ENCODE measurements around the gene PIGR. TPM values are rescaled to one million over a fixed set of nuclear protein-coding genes. Genes with fewer than 3 reads are reported as not detected.

PIGR gene
- total RNA-seq, 2 experiments from 2014 or later: not detected

DNA sequence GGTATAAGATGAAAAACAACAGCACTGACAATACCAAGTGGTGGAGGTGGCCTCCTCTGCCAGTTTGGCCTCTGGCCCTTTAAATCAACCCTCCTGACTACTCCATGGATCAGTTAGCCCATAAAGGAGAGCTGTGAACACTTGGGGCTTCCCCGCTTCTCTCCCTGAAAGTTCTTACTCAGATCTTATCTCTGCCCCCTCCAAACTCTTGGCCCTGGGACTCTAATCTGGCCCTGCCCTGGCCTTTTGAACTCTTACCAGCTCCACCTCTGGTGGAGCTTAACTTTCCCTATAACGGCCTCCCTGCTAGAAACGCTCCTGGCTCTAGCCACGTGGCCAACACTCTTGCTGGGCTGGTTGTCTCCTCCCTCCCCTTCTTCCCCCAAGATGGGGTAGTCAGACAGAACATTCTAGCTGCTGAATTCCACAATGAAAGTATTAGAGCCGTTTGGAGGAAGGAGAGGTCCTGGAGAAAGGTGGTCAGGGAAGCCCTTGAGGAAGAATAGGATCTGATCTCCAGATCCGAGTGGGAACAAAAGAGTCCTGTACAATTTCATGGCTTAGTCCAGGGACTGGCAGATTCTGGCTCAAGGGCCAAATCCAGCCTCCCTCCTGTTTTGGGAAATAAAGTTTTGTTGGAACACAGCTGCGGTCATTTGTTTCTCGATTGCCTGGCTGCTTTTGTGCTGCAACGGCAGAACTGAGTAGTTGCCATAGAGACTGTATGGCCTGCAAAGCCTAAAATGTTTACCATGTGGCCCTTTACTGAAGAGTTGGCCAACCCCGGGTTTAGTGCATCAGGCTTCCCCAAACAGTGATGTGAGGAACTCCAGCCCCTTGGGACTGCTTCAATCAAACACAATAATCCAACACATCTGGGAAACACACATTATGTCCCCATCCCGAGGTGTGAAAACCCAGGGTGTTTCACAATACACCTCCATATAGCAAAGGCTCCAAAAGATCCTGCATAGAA is 9.5 kb upstream of the PIGR start:
- Mint-ChIP-seq H3K4me1 (peaks cover 15% of the 10 kb centered on the region), H3K9me3 (no peaks in the 10 kb centered on the region), H3K4me3 (no peak overlapping the region), H3K36me3 (ENCODE audit: low read depth) (no peaks in the 10 kb centered on the region), H3K27ac (no peak overlapping the region), H3K27me3 (no peaks in the 10 kb centered on the region)
- POLR2A ChIA-PET: interaction anchor here (0.9 kb wide), 1 partner anchor 35 kb away, joined by 3 read pairs; no protein-coding TSS in a partner anchor
- DNase-seq: no peak
- CTCF ChIA-PET: interaction anchor here (1.3 kb wide), 1 partner anchor 44 kb away, joined by 5 read pairs; no protein-coding TSS in a partner anchor

DNA sequence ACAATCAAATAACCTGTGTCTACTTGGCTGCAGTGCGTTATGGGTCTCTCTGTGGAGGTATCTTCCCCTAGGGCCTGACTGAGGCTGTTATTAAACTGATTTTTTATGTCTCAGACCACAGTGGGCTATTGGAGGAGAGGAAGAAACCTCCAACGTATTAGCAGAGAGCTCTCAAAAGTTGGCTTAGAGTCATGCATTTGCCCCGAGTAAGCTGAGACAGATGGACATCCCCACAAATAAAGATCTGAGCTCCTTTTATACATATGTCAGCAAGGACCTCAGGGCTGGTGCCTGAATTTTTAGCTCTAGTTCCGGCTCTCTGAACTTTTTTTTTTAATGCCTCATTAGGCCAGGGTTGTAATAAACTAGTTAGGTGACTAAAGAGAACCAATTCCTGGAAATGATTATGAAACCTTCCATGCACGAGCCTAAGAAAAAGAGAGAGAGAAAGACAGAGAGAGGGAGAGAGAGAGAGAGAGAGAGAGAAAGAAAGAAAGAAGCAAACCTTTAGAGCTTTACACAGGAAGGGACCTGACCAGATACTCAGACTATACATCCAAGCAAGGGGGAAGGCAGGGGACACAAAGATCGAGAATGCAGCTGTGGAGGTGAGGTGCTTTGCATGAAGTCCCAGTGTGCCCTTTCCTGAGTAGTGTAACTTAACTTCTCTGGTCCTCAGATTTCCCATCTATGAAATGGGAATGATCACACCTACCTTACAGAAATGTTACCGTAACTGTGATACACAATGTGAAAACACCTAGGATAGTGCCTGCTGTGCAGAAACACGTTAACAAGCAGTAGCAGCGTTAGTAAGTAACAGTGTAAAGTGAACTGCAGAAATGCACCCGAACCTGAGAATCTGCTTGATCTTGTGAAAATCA is 8.4 kb upstream of the PIGR start:
- POLR2A ChIA-PET: interaction anchor here (0.7 to 0.9 kb wide), 3 partner anchors 11 to 33 kb away, joined by 3 read pairs; no protein-coding TSS in a partner anchor
- H3K27ac Mint-ChIP-seq: no peak overlapping the region
- no peak for DNase-seq

GRCh38 chr1:206953626-206954025 is 7.4 kb upstream of the PIGR start:
- Mint-ChIP-seq H3K27me3 (peaks cover 2% of the 10 kb centered on the region), H3K27ac (no peak overlapping the region), H3K4me1 (peaks cover 15% of the 10 kb centered on the region), H3K36me3 (ENCODE audit: low read depth) (no peaks in the 10 kb centered on the region), H3K9me3 (no peaks in the 10 kb centered on the region), H3K4me3 (no peak overlapping the region)
- ChIA-PET CTCF (interaction anchor here (1.1 to 1.3 kb wide), 2 partner anchors 9 to 20 kb away, joined by 5 read pairs; no protein-coding TSS in a partner anchor), POLR2A (no interaction called here)
- no peak for DNase-seq

More for the DNA sequence above, 8.4 kb upstream of the PIGR start:
- Mint-ChIP-seq H3K4me1 (peaks cover 15% of the 10 kb centered on the region), H3K9me3 (no peaks in the 10 kb centered on the region), H3K4me3 (no peak overlapping the region), H3K36me3 (ENCODE audit: low read depth) (no peaks in the 10 kb centered on the region), H3K27me3 (no peaks in the 10 kb centered on the region)
- CTCF ChIA-PET: interaction anchor here (1.1 to 1.3 kb wide), 3 partner anchors 8 to 43 kb away, joined by 5 read pairs; no protein-coding TSS in a partner anchor

- CTCF ChIA-PET: no interaction called here
- Mint-ChIP-seq H3K36me3 (ENCODE audit: low read depth) (no peaks in the 10 kb centered on the region), H3K4me3 (no peak overlapping the region)
These were observed 6.9 kb upstream of the PIGR start for GRCh38 chr1:206953126-206953525.

GRCh38 chr1:206952171-206952570 is 5.9 kb upstream of the PIGR start:
- Mint-ChIP-seq H3K9me3 (no peaks in the 10 kb centered on the region), H3K27ac (no peak overlapping the region), H3K36me3 (ENCODE audit: low read depth) (no peaks in the 10 kb centered on the region), H3K4me3 (no peak overlapping the region), H3K27me3 (peaks cover 2% of the 10 kb centered on the region), H3K4me1 (peaks cover 15% of the 10 kb centered on the region)
- ChIA-PET POLR2A (interaction anchor here (1.1 kb wide), 1 partner anchor 30 kb away, joined by 3 read pairs; the partner anchor contains the start of gene FCMR), CTCF (no interaction called here)
- DNase-seq: no peak

More at GRCh38 chr1:206953126-206953525, 6.9 kb upstream of the PIGR start:
- peaks cover 15% of the 10 kb centered on the region for H3K4me1 Mint-ChIP-seq
- DNase-seq: no peak
- no peak overlapping the region for H3K27ac Mint-ChIP-seq
- POLR2A ChIA-PET: no interaction called here
- peaks cover 2% of the 10 kb centered on the region for H3K27me3 Mint-ChIP-seq
- H3K9me3 Mint-ChIP-seq: no peaks in the 10 kb centered on the region

- POLR2A ChIA-PET: interaction anchor here (1.1 kb wide), 1 partner anchor 30 kb away, joined by 3 read pairs; the partner anchor contains the start of gene FCMR
- CTCF ChIA-PET: interaction anchor here (1.1 kb wide), 1 partner anchor 40 kb away, joined by 3 read pairs; no protein-coding TSS in a partner anchor
These were observed 5.2 kb upstream of the PIGR start for GRCh38 chr1:206951318-206952100.

DNA sequence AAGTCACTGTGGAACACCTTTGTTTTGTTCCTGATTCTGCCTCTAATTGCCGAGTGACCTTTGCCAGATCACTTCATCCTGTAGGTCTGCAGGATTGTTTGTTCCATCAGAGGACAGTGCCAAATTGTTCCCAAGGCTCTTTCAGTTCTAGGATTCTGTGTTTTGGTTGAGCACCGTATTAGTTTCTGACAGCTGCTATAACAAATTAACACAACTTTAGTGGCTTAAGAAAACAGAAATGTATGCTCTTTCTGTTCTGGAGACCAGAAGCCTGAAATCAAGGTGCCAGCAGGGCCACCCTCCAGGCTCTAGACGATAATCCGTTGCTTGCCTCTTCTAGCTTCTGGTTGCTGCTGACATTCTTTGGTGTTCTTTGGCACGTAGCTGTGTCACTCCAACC is 3.4 kb upstream of the PIGR start:
- peaks cover 5% of the 10 kb centered on the region for H3K4me1 Mint-ChIP-seq
- CTCF ChIA-PET: interaction anchor here (1.3 kb wide), 1 partner anchor 18 kb away, joined by 6 read pairs; no protein-coding TSS in a partner anchor
- no peak overlapping the region for H3K27ac Mint-ChIP-seq
- no peak overlapping the region for H3K4me3 Mint-ChIP-seq
- H3K27me3 Mint-ChIP-seq: peaks cover 15% of the 10 kb centered on the region
- no peaks in the 10 kb centered on the region for H3K36me3 Mint-ChIP-seq (ENCODE audit: low read depth)
- DNase-seq: no peak
- POLR2A ChIA-PET: no interaction called here
- no peaks in the 10 kb centered on the region for H3K9me3 Mint-ChIP-seq

More at GRCh38 chr1:206951318-206952100, 5.2 kb upstream of the PIGR start:
- no peak for DNase-seq
- Mint-ChIP-seq H3K4me1 (peaks cover 15% of the 10 kb centered on the region), H3K27ac (no peak overlapping the region), H3K4me3 (no peak overlapping the region), H3K36me3 (ENCODE audit: low read depth) (no peaks in the 10 kb centered on the region), H3K9me3 (no peaks in the 10 kb centered on the region), H3K27me3 (peaks cover 2% of the 10 kb centered on the region)

- ChIA-PET CTCF (interaction anchor here (1.0 to 1.3 kb wide), 2 partner anchors 13 to 18 kb away, joined by 3 to 6 read pairs; no protein-coding TSS in a partner anchor), POLR2A (no interaction called here)
- no peak for DNase-seq
- Mint-ChIP-seq H3K4me3 (no peak overlapping the region), H3K4me1 (peaks cover 3% of the 10 kb centered on the region), H3K9me3 (no peaks in the 10 kb centered on the region), H3K36me3 (ENCODE audit: low read depth) (no peaks in the 10 kb centered on the region), H3K27ac (no peak overlapping the region), H3K27me3 (peaks cover 17% of the 10 kb centered on the region)
These were observed 2.9 kb upstream of the PIGR start for GRCh38 chr1:206949208-206949607.

DNA sequence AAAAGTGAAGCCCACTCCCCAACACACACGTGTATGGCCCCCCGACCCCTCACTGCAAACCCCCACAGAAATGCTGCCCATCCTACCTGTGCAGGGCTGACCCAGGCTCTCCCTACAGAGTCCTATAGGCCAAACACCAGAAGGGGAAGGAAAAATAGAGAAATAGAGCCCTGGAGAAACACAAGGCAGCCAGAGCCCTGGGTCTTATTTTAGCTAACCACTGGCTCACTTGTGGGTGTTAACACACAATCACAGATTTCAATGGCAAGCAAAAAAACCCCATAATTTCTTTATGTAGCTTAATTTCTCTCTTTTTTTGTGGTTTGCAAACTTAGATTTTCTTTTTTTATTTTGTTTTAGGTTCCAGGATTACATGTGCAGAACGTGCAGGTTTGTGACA is 989 bp upstream of the PIGR start:
- peaks cover 23% of the 10 kb centered on the region for H3K27me3 Mint-ChIP-seq
- POLR2A ChIA-PET: no interaction called here
- H3K27ac Mint-ChIP-seq: no peak overlapping the region
- no peak for DNase-seq
- H3K4me1 Mint-ChIP-seq: no peaks in the 10 kb centered on the region
- H3K36me3 Mint-ChIP-seq (ENCODE audit: low read depth): no peaks in the 10 kb centered on the region
- CTCF ChIA-PET: interaction anchor here (0.9 to 1.9 kb wide), 2 partner anchors 35 to 58 kb away, joined by 3 to 8 read pairs; no protein-coding TSS in a partner anchor
- no peaks in the 10 kb centered on the region for H3K9me3 Mint-ChIP-seq
- no peak overlapping the region for H3K4me3 Mint-ChIP-seq

DNA sequence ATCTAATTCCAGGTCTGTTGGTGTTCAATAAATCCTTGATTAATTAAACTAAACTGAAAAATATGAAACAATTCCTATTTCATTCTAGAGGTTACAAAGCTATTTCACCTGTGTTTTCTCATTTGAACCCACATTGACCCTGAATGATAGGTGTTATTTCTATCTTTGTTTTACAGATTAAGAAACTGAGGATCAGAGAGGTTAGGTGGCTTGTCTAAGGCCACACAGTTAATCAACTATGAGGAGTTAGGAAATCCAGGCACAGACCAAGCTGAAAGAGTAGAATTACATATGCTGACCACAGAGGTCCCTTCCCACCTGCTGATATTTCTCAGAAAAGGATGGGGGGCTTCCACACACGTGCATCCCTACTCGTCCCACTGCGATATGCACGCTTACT is 487 bp downstream of the PIGR start:
- Mint-ChIP-seq H3K27me3 (peaks cover 23% of the 10 kb centered on the region), H3K36me3 (ENCODE audit: low read depth) (no peaks in the 10 kb centered on the region), H3K9me3 (no peaks in the 10 kb centered on the region), H3K4me1 (no peaks in the 10 kb centered on the region), H3K27ac (no peak overlapping the region), H3K4me3 (no peak overlapping the region)
- CTCF ChIA-PET: interaction anchor here (1.1 to 1.9 kb wide), 3 partner anchors 12 to 36 kb away, joined by 5 to 8 read pairs (median 6); no protein-coding TSS in a partner anchor
- POLR2A ChIA-PET: no interaction called here
- DNase-seq: no peak

GRCh38 chr1:206944703-206945102 is 1.6 kb downstream of the PIGR start:
- POLR2A ChIA-PET: no interaction called here
- no peak for DNase-seq
- no peak overlapping the region for H3K27ac Mint-ChIP-seq
- H3K27me3 Mint-ChIP-seq: peaks cover 23% of the 10 kb centered on the region
- no peaks in the 10 kb centered on the region for H3K9me3 Mint-ChIP-seq
- no peak overlapping the region for H3K4me3 Mint-ChIP-seq
- CTCF ChIA-PET: interaction anchor here (1.1 kb wide), 1 partner anchor 11 kb away, joined by 5 read pairs; no protein-coding TSS in a partner anchor
- H3K4me1 Mint-ChIP-seq: no peaks in the 10 kb centered on the region
- H3K36me3 Mint-ChIP-seq (ENCODE audit: low read depth): no peaks in the 10 kb centered on the region
